ENCODE results near the gene JUNB.

GRCh38 chr19:12764698-12765097, 26.6 kb upstream of the JUNB start:
- TF ChIP-seq, protein P1, sequence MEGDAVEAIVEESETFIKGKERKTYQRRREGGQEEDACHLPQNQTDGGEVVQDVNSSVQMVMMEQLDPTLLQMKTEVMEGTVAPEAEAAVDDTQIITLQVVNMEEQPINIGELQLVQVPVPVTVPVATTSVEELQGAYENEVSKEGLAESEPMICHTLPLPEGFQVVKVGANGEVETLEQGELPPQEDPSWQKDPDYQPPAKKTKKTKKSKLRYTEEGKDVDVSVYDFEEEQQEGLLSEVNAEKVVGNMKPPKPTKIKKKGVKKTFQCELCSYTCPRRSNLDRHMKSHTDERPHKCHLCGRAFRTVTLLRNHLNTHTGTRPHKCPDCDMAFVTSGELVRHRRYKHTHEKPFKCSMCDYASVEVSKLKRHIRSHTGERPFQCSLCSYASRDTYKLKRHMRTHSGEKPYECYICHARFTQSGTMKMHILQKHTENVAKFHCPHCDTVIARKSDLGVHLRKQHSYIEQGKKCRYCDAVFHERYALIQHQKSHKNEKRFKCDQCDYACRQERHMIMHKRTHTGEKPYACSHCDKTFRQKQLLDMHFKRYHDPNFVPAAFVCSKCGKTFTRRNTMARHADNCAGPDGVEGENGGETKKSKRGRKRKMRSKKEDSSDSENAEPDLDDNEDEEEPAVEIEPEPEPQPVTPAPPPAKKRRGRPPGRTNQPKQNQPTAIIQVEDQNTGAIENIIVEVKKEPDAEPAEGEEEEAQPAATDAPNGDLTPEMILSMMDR (IDR thresholded peaks at IDR 0.05): no peak
- TF ChIP-seq ZFX (IDR thresholded peaks at IDR 0.05; ENCODE audit: borderline replicate concordance): no peak
